Mucosa of descending colon (tissue), 3 donors: ENCODE data around the gene SH3TC1. TPM values are rescaled to one million over a fixed set of nuclear protein-coding genes. Genes with fewer than 3 reads are reported as not detected.

Experiments used
- ATAC-seq: fragments of 200-7000 bp; cut with Tn5 transposase; one replicate; pipeline ENCODE4 v1.9.1; 2020; ENCODE audit warnings: mild to moderate bottlenecking, moderate library complexity
- DNase-seq, 3 donors: peaks; one replicate each; pipeline ENCODE4 v3.0.0-alpha.2; 2020
- H3K36me3 ChIP-seq: fragments of 200-600 bp; one replicate; pipeline ENCODE4 v1.8.0; 2021; ENCODE audit warnings: low read depth, mild to moderate bottlenecking
- H3K4me1 ChIP-seq: fragments of 200-600 bp; one replicate; pipeline ENCODE4 v1.8.0; 2021; ENCODE audit warnings: low read depth, mild to moderate bottlenecking
- H3K4me3 ChIP-seq: fragments of 200-600 bp; one replicate; pipeline ENCODE4 v1.8.0; 2021; ENCODE audit warnings: mild to moderate bottlenecking
- H3K9me3 ChIP-seq: fragments of 200-600 bp; one replicate; pipeline ENCODE4 v1.8.0; 2021; ENCODE audit warnings: mild to moderate bottlenecking
- CTCF ChIP-seq: fragments of 200-600 bp; IDR thresholded peaks from one replicate; pipeline ENCODE4 v1.8.0; 2022; ENCODE audit warnings: antibody characterized with exemption, mild to moderate bottlenecking
- intact Hi-C, 2 donors: fragments of 100-400 bp; cut with DNase I in 1 of 2; cut with micrococcal nuclease in 1 of 2; formaldehyde crosslinking; loops; one replicate each; pipeline versions ENCODE4 v1.11.0 to v1.11.1; 2022; cut with DNase I, micrococcal nuclease
- total RNA-seq, 3 donors: library from RNA; stranded (reverse); fragmentation: NEBNext Ultra II Directional in 2 of 3; extraction: Animal tissue kit (Norgen Biotek cat#: 25700) in 2 of 3; gene quantifications; one replicate each; pipeline versions ENCODE4 v1.2.1 to v1.2.4, GENCODE V29; 2021 to 2023
- donor health status: DM: no; HTN: no; CAD: no; lungs with moderate emphysema.
- donor health status: DM: no; HTN: no; CAD: no.
- donor health status: DM: no; HTN: yes; CAD: no.

The SH3TC1 gene
- total RNA-seq, 3 donors from 2014 or later: 10.3 to 13.6 (median 11.7) TPM

GRCh38 chr4:8198206-8198905 is 734 bp upstream of the SH3TC1 start:
- TF ChIP-seq CTCF: no peak
- Histone ChIP-seq H3K4me3 (no peak overlapping the region), H3K36me3 (no peaks in the 10 kb centered on the region), H3K4me1 (peaks cover 22% of the 10 kb centered on the region), H3K9me3 (no peaks in the 10 kb centered on the region)
- DNase-seq (peak; percentile 69 to 76 (median 75)), ATAC-seq (peak; percentile 36)
- intact Hi-C loops: no loop called here

GRCh38 chr4:8199594-8200301 is 658 bp downstream of the SH3TC1 start:
- DNase-seq (peak in 2 of 3 donors; percentile 57 to 64), ATAC-seq (peak; percentile 33)
- Histone ChIP-seq H3K4me1 (peaks cover 22% of the 10 kb centered on the region), H3K4me3 (peak overlapping the region; percentile 12), H3K36me3 (no peaks in the 10 kb centered on the region), H3K9me3 (no peaks in the 10 kb centered on the region)
- intact Hi-C loops: no loop called here
- TF ChIP-seq CTCF: no peak

- Histone ChIP-seq H3K9me3 (no peaks in the 10 kb centered on the region), H3K36me3 (no peaks in the 10 kb centered on the region), H3K4me3 (no peak overlapping the region), H3K4me1 (peaks cover 22% of the 10 kb centered on the region)
- peak in 2 of 3 donors; percentile 38 to 54 for DNase-seq
- no peak for ATAC-seq
- intact Hi-C loops: no loop called here
- no peak for TF ChIP-seq CTCF
Observed at GRCh38 chr4:8200302-8200975, 1.3 kb downstream of the SH3TC1 start.

GRCh38 chr4:8201321-8201781 is 2.3 kb downstream of the SH3TC1 start:
- intact Hi-C loops: no loop called here
- Histone ChIP-seq H3K9me3 (no peaks in the 10 kb centered on the region), H3K4me3 (no peak overlapping the region), H3K36me3 (no peaks in the 10 kb centered on the region), H3K4me1 (peaks cover 25% of the 10 kb centered on the region)
- TF ChIP-seq CTCF: no peak
- DNase-seq (no peak), ATAC-seq (no peak)

GRCh38 chr4:8202108-8203051 is 3.3 kb downstream of the SH3TC1 start:
- no peaks in the 10 kb centered on the region for H3K9me3 ChIP-seq
- H3K36me3 ChIP-seq: no peaks in the 10 kb centered on the region
- H3K4me1 ChIP-seq: peaks cover 27% of the 10 kb centered on the region
- ATAC-seq: no peak
- intact Hi-C loops: no loop called here
- DNase-seq: no peak
- no peak overlapping the region for H3K4me3 ChIP-seq
- no peak for TF ChIP-seq CTCF
